Forelimb muscle (tissue), 1 donor: Measurements from ENCODE around the gene CASKIN1. TPM values are rescaled to one million over a fixed set of nuclear protein-coding genes. Genes with fewer than 3 reads are reported as not detected.
"Not testable (repeated sequence)": the region's sequence is repeated elsewhere in the genome, so short reads cannot be mapped to it uniquely, and the experiment has no call there.

ENCODE experiments used
- DNase-seq: peaks from one replicate; pipeline ENCODE4 v3.0.0-alpha.2; 2013; ENCODE audit warnings: low read depth
- polyA plus RNA-seq: library from polyadenylated mRNA; unstranded; fragments of 120-200 nt; gene quantifications from one replicate; pipeline ENCODE4 v1.2.1, GENCODE V29; 2013; ENCODE audit not compliant: insufficient read length

Gene CASKIN1
- polyA plus RNA-seq, 1 donor: 2.3 TPM

DNA sequence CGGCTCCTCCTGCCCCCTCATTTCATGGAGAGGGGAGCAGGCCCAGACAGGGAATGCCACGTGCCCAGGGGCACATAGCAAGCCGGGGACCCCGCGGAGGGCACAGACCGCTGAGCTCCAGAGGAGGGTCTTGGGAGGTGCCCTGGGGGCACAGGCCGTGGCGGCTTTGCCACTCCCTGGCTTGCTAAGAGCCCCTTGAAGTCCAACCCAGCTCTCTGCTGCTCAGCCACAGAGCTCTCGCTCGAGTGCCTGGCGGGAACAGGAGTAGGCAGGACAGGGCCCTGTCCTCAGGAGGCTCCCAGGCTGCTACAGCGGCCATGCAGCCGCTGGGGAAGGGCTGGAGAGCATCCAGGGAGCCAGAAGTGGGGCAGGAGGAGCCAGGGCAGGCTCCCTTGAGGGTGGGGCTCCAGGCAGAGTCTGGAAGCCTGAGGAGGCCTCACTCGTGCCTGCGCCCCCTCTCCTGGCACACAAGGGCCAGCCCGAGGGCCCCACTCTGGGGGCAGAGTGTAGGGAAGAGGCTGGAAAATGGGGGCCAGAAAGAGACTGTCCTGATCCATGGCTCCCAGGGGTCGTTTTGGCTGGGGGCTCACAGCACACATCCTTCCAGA lies 52.4 kb downstream of the CASKIN1 start:
- DNase-seq: no peak

DNA sequence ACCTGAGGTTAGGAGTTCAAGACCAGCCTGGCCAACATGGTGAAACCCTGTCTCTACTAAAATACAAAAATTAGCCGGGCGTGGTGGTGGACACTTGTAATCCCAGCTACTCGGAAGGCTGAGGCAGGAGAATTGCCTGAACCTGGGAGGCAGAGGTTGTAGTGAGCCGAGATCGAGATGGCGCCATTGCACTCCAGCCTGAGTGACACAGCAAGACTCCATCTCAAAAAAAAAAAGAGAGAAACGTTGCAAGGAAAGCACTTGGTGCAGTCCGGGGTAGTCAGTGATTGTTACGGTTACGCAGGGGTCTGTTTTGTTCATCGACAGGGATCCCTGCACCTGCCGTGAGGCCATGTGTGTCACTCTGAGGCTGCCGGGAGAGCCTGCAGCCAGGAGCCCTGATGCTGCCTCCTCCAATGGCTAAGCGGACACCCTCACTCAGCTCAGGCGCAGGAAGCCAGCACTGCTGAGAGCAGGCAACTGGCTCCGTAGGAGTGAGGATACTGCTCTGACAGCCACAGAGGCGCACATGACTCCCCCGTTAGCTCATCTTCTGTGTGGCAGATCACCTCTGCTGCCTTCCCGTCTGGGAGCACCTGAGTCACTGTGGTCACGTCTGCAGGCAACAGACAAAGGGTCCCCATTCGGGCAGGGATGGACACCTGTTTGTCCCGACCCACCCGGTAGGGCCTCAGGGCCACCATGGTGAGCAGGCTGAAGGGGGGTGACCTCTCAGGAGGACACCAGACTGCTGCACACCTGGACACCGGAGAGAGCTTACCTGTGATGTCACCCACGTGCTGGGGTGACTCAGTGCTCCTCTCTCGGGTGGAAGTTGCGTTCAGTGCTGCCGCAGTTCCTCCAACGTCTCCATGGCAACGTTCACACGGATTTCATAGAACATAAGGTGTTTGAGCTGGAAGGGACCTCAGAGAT lies 53.2 kb downstream of the CASKIN1 start:
- DNase-seq: no peak

DNA sequence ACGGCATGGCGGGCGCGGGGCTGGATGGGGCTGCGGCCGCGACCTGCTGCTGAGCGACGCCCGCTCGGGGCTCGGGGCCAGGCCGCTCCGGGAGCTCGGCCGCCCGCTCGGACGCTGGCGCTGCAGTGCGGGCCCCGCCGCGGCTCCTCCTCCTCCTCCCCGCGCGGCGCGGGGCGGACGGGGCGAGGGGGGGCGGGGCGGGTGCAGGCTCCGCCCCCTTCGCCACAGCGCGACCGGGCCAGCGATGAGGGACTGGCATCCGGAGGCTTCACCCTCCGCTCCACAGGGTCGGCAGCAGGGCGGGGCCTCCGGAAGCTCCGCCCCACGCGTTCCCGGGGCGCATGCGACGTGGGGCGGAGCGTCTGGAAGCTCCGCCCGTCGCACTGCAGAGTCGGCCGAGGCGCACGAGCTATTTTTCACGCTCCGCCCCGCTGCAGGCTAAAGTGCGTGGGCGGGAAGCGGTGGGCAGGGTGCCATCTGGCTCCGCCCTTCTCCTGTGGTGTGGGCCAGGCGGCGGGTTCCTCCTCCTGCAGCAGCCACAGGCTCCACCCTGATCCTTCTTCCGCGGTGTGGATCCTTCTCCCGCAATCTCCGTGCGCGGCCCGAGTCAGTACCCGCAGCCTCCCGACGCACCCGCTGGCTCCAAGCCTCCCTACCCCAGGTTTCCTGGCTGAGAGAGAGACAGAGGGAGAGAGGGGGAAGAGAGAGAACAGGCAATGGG lies 60.5 kb downstream of the CASKIN1 start, which contains the start of gene PKD1:
PKD1 (minus strand) TSS at position 129 of the 721 bp plus-strand sequence. CDS start 209 bp downstream, outside the sequence.
- DNase-seq: peak; percentile 84

DNA sequence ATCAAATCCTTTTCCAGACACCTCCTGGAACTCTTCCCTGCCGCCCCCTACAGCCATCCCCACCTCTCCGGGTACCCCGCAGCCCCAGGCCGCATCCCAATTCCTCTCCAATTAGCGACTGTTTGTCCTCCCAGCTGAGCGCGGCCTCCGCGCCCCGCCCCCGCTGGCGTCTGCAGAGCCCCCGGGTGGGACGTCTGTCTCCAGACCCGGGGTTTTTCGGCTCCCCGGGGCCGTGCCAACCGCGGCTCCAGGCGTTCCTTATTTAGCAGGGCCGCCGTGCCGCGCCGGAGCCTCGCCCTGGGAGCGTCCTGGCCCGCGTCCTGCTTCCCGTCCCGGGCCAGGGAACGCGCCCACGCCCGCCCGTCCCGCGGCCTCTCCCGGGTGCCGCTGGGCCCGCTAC lies 61.3 kb downstream of the CASKIN1 start:
- DNase-seq: not testable (repeated sequence)

DNA sequence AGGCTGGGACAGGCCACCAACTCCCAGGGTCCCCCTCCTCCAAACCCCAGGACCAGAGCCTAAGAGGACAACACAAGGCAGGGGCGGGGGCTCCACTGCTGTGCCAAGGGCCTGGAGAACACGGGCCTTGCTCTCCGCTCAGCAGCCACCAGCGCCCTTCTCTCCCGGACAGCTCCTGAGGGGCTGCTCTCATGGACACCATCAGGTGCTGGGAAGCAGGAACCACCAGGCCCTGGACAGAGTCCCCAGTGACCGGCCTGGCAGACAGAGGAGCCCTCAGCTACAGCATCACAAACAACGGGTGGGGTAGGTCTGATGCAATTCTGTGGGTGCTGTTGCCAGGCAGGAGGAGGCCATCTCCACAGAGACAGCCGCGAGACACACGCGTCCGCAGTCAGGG lies 62.6 kb downstream of the CASKIN1 start:
- not testable (repeated sequence) for DNase-seq

DNA sequence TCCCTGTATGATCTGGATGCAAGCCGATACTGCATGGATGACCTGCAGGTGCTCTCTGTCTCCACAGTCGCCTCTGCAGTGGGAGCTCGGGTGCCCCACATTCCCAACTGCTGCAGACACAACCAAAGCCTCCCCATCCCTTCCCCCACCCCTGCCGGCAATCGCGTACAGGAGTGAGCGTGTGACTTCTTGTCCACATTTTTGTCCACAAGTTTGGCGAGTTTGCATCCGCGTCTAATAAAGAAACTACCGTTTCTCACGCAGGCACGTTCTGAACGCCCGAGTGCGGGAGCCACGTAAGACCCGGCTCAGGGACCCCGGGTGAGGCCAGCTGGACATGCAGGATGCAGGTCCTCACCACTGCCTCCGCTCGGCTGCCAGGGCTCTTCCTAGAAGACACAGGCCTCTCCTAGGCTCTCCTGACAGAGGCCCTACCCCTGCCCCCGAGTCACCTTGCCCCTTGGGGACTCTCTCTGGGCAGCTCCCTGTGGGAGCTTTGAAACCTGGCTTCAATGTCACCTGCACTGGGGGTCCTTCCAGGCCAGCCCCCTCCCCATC lies 66.4 kb downstream of the CASKIN1 start:
- DNase-seq: not testable (repeated sequence)

DNA sequence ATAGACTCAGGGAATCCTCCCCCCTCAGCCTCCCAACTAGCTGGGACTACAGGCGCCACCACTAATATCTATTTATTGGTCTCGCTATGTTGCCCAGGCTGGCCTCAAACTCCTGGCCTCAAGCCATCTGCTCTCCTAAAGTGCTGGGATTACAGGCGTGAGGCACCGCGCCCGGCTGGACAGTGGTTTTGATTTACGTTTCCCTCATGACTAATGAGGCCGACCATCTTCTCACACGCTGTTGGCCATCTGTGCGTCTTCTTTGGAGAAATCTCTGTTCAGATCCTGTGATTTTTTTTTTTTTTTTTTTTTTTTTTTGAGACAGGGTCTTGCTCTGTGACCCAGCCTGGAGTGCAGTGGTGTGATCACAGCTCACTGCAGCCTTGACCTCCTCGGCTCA lies 67.2 kb downstream of the CASKIN1 start:
- not testable (repeated sequence) for DNase-seq

DNA sequence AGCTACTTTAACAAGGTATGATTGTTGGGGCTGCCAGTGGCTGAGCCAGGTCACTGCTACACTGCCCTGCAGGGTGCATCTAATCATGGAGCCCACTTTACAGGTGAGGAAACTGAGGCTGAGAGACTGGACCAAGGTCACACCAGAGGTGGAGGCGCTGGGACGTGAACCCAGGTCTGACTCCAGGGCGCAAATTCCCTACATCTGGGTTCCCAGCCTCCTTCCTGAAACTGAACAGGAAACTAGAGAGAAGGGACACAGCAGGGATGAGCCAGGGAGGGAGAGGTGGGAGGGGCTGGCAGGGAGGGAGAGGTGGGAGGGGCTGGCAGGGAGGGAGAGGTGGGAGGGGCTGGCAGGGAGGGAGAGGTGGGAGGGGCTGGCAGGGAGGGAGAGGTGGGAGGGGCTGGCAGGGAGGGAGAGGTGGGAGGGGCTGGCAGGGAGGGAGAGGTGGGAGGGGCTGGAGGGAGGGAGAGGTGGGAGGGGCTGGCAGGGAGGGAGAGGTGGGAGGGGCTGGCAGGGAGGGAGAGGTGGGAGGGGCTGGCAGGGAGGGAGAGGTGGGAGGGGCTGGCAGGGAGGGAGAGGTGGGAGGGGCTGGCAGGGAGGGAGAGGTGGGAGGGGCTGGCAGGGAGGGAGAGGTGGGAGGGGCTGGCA lies 68.7 kb downstream of the CASKIN1 start:
- not testable (repeated sequence) for DNase-seq

Other genes with a start within 250 kb of the CASKIN1 start
- gene RPL3L, start 241.9 kb downstream of the CASKIN1 start, polyA plus RNA-seq: 56.0 TPM
- 121 TPM for gene NDUFB10, start 237.1 kb downstream of the CASKIN1 start, polyA plus RNA-seq
- 3,325 TPM for gene RPS2, start 231.8 kb downstream of the CASKIN1 start, polyA plus RNA-seq
- not detected for gene RNF151, start 229.7 kb downstream of the CASKIN1 start, polyA plus RNA-seq
- gene TBL3, start 224.6 kb downstream of the CASKIN1 start, polyA plus RNA-seq: 28.4 TPM
- 1.4 TPM for gene NOXO1, start 215.1 kb downstream of the CASKIN1 start, polyA plus RNA-seq
- 16.2 TPM for gene GFER, start 212.4 kb downstream of the CASKIN1 start, polyA plus RNA-seq
- 1.4 TPM for gene SYNGR3, start 206.6 kb downstream of the CASKIN1 start, polyA plus RNA-seq
- gene ZNF598, start 186.8 kb downstream of the CASKIN1 start, polyA plus RNA-seq: 24.9 TPM
- 1.1 TPM for gene NPW, start 176.8 kb downstream of the CASKIN1 start, polyA plus RNA-seq
- 36.7 TPM for gene NHERF2, start 169.7 kb downstream of the CASKIN1 start, polyA plus RNA-seq
- 11.2 TPM for gene NTHL1, start 148.8 kb downstream of the CASKIN1 start, polyA plus RNA-seq
- 70.4 TPM for gene TSC2, start 148.6 kb downstream of the CASKIN1 start, polyA plus RNA-seq
- gene PKD1, start 60.7 kb downstream of the CASKIN1 start, polyA plus RNA-seq: 140 TPM
- 1.0 TPM for gene RAB26, start 48.0 kb downstream of the CASKIN1 start, polyA plus RNA-seq
- 43.7 TPM for gene TRAF7, start 40.8 kb downstream of the CASKIN1 start, polyA plus RNA-seq
- gene MLST8, start 8.8 kb upstream of the CASKIN1 start, polyA plus RNA-seq: 29.2 TPM
- gene BRICD5, start 14.3 kb upstream of the CASKIN1 start, polyA plus RNA-seq: 6.2 TPM
- 15.4 TPM for gene PGP, start 18.2 kb upstream of the CASKIN1 start, polyA plus RNA-seq
- gene E4F1, start 27.0 kb upstream of the CASKIN1 start, polyA plus RNA-seq: 14.3 TPM
- 1.1 TPM for gene DNASE1L2, start 39.8 kb upstream of the CASKIN1 start, polyA plus RNA-seq
- gene ECI1, start 55.0 kb upstream of the CASKIN1 start, polyA plus RNA-seq: 56.3 TPM
- gene RNPS1, start 71.5 kb upstream of the CASKIN1 start, polyA plus RNA-seq: 160 TPM
- 14.5 TPM for gene ABCA3, start 144.1 kb upstream of the CASKIN1 start, polyA plus RNA-seq
- 6.2 TPM for gene CCNF, start 232.8 kb upstream of the CASKIN1 start, polyA plus RNA-seq